NB4 (cell line): Measurements from ENCODE around the gene GZMM.

Experiments
- DNase-seq: peaks from one replicate; pipeline ENCODE4 v3.0.0; 2010; ENCODE audit warnings: low read depth
- H3K4me3 ChIP-seq: one replicate; pipeline ENCODE4 v1.5.1; 2011; ENCODE audit warnings: mild to moderate bottlenecking, low read depth, low read length, moderate library complexity
- CTCF ChIP-seq: IDR thresholded peaks from one replicate; pipeline ENCODE4 v1.5.1; 2012; ENCODE audit warnings: low read depth, low read length
- MYC ChIP-seq: IDR thresholded peaks from 2 replicates; pipeline ENCODE4 v1.6.1; 2011; ENCODE audit warnings: low read depth, low read length
- POLR2A ChIP-seq: IDR thresholded peaks from 2 replicates; pipeline ENCODE4 v1.6.1; 2011; ENCODE audit warnings: mild to moderate bottlenecking; ENCODE audit not compliant: insufficient read length; ENCODE audit errors: extremely low read depth
- TF ChIP-seq, protein P1 (sequence below): IDR thresholded peaks from 2 replicates; pipeline ENCODE4 v1.6.1; 2011; ENCODE audit warnings: low read depth, low read length

Gene GZMM

GRCh38 chr19:547117-547516, 3.3 kb downstream of the GZMM start:
- no peak for DNase-seq
- H3K4me3 ChIP-seq, result no peak overlapping the region
- TF ChIP-seq CTCF (no peak), MYC (no peak), POLR2A (no peak)
- TF ChIP-seq, protein P1, sequence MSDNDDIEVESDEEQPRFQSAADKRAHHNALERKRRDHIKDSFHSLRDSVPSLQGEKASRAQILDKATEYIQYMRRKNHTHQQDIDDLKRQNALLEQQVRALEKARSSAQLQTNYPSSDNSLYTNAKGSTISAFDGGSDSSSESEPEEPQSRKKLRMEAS, result no peak

GRCh38 chr19:547836-548720, 4.2 kb downstream of the GZMM start:
- TF ChIP-seq CTCF, result no peak
- no peak for TF ChIP-seq MYC
- TF ChIP-seq, protein P1, result no peak
- TF ChIP-seq POLR2A, result no peak
- DNase-seq, result no peak

DNA sequence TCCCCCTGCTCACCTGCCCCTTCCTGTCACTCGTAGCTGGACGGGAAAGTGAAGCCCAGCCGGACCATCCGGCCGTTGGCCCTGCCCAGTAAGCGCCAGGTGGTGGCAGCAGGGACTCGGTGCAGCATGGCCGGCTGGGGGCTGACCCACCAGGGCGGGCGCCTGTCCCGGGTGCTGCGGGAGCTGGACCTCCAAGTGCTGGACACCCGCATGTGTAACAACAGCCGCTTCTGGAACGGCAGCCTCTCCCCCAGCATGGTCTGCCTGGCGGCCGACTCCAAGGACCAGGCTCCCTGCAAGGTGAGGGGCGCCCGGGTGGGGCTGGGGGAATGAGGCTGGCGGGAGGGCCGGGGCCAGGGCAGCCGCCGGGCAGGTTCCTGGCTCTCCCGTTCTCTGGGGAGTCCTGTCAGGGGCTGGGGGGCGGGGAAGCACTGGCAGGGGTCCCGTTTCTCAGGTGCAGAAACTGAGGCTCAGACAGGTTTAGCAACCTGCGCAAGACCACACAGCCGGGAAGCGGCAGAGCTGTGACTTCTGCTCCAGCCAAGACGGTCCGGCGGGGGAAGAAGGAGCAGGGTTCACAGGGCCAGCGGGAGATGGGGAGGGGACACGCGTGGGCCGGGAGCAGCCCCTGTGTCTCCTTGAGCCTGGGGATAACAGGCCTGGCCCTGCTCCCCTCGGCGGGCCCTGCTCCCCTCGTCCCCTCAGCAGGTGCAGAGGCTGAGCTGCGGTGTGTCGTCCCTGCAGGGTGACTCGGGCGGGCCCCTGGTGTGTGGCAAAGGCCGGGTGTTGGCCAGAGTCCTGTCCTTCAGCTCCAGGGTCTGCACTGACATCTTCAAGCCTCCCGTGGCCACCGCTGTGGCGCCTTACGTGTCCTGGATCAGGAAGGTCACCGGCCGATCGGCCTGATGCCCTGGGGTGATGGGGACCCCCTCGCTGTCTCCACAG, 5.3 kb downstream of the GZMM start:
- DNase-seq, result no peak
- TF ChIP-seq POLR2A, result no peak
- no peak for TF ChIP-seq MYC
- TF ChIP-seq, protein P1, result no peak
- no peak overlapping the region for H3K4me3 ChIP-seq

More at GRCh38 chr19:547836-548720, 4.2 kb downstream of the GZMM start:
- H3K4me3 ChIP-seq, result no peak overlapping the region

DNA sequence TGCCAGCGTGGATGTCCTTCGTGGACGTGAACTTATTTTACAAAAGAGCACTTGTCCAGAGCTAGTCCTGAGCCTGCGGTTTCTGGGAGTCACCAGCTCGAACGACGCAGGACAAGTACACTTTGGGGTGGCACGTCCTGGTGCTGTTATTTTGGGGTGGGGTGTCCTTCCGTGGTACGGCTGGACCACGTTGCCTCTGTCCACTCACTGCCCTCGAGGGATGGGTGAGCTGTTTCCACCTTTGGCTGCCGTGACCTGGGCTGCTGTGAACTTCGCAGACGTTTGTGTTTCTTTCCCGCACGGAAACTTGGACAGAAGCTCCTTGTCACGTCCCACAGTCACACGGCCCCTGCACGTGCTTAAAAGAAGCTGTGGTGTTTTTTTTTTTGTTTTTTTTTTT, 11.0 kb downstream of the GZMM start:
- no peak for TF ChIP-seq CTCF
- TF ChIP-seq MYC, result no peak
- TF ChIP-seq, protein P1, result no peak
- TF ChIP-seq POLR2A, result no peak
- DNase-seq, result no peak
- H3K4me3 ChIP-seq, result no peak overlapping the region

DNA sequence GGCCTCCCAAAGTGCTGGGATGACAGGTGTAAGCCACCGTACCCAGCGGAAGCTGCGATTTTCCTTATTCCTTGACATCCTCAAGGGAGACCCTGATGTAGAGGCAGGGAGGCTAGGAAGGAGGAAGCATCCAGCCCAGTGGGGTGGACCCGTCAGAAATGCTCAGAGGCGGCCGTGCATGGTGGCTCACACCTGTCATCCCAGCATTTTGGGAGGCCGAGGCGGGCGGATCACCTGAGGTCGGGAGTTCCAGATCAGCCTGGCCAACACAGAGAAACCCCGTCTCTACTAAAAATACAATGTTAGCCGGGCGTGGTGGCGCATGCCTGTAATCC, 11.6 kb downstream of the GZMM start:
- no peak for DNase-seq
- no peak overlapping the region for H3K4me3 ChIP-seq
- TF ChIP-seq, protein P1, result no peak
- TF ChIP-seq POLR2A, result no peak
- no peak for TF ChIP-seq MYC
- TF ChIP-seq CTCF, result no peak
